GM19193 (cell line): Measurements from ENCODE around the gene EIF3L.

Experiments used
- POLR2A ChIP-seq: IDR thresholded peaks from 4 replicates; pipeline ENCODE4 v1.6.1; 2011; ENCODE audit not compliant: insufficient read depth, insufficient read length; ENCODE audit errors: extremely low read depth

EIF3L gene

GRCh38 chr22:37923927-37924326 is 74.7 kb downstream of the EIF3L start:
- TF ChIP-seq POLR2A = no peak

DNA sequence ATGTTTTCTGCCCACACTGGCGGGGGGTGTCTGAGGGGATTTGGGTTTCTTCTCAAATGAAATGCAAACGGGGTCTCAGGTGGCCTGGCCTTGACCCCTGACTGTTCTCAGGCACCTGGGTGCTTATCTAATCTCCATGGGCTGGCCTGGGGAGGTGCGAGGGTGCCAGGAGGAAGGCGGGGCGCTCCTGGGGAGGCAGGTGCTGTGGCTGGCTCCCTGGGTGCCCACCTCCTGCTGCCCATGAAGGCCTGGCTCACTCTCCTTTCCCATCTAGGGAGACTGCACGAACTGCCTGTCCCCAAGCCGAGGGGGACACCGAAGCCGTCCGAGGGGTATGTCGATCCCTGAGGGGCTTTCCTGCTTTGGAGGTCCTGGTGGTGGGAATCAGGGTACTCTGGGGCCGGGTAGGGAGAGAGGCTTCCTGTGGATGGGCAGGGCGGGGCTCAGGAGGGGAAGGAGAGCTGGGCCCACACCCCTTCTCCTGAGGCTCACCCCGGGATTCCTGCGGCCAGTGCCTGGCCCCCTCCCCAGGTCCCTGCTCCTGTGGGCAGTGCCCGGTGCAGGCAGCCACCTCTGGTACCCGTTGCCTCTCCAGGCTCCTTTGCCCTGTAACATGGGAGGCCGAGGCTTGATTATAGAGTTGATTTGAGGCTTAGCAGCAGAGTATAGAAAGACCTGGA is 75.3 kb downstream of the EIF3L start:
- TF ChIP-seq POLR2A = no peak

DNA sequence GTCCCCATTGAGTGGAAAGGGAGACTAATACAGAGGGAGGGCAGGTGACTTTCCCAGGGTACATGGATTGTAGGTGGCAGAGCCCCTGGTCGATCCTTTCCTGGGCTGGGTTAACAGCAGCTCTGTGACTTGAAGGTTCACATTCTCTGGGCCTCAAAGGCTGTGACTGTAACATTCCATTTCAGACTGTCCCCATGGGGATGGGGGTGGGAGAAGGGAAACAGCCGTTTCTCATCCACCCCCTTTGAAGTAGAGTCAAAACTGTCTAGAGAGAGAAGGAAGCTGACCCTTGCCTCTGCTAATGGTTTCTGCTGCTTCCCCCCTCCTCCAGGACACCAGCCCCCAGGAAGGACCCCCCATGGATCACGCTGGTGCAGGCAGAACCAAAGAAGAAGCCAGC is 76.1 kb downstream of the EIF3L start:
- TF ChIP-seq POLR2A = no peak

- TF ChIP-seq POLR2A = no peak
Measured at GRCh38 chr22:37925767-37926166, 76.5 kb downstream of the EIF3L start.

DNA sequence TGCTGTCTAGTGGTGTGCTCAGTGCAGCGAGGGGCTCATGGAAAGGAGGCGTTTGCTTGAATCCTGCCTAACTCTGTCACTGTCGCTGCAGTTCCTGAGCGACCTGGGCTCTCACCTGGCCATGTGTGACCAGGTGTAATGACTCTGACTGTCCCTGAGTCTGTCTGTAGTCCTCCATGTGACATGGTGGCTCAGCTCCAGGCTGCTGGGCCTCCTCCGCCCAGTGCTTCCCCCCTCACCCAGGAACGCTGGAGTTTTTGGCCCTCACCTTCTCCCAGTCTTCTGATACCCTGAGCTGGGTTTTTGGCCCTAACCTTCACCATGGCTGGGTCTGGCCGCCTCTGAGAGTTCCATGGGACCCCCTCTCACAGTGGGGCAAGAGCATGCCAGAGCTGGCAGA is 77.1 kb downstream of the EIF3L start:
- no peak for TF ChIP-seq POLR2A

DNA sequence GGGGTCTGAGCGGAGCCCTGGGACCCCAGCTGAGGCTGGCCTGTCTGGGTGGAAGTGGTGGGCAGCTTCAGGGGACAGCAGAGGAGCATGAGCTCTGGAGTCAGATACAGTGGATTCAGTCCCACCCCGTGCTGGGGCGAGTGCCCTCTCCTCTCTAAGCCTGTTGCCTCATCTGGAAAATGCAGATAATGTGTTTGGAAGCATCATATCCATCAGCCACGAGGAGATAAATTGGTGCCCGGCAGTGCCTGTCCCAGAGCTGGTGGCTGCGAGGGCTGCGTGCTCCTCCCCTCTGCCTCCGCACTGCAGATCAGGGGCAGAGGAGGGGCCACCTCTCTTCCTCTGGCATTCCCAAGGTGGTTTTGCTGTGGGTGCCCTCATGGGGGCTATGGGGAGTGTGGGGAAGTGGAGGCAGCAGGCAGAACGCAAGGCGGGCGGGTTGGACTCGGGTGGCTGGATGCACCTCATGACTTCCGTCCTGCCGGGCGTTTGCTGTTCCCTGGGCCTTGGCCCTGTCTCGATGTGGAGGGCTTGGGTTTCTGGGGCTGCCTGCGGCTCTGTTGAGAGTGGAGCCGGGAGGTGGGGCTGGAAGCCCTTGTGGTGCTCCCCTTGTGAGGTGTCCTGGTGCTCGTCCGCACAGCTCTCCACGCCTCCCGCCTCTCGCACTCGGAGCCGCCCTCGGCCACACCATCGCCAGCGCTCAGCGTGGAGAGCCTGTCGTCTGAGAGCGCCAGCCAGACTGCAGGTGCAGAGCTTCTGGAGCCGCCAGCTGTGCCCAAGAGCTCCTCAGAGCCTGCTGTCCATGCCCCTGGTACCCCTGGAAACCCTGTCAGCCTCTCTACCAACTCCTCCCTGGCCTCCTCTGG is 77.8 kb downstream of the EIF3L start:
- no peak for TF ChIP-seq POLR2A

GRCh38 chr22:37927637-37927936 is 78.4 kb downstream of the EIF3L start:
- TF ChIP-seq POLR2A = no peak

DNA sequence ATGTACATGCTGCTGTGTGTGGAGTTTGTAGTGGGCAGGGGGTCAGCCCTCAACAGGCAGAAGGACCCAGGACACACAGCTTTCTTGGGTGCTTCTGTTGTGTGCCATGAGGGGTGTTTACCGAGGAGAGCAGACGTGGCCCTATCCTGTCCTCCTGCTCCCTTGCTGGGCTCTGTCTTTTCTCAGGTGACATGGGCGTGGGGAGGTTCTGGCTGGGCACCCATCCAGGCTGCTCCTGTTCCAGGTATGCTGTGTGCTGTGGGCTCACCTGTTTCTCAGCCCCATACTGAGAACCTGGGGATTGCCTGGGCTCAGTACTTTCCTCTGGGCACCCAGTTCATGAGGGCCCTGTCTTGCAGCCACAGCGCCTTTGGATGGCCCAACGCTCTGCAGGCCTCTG is 80.2 kb downstream of the EIF3L start:
- TF ChIP-seq POLR2A = no peak

- TF ChIP-seq POLR2A = no peak
Measured at GRCh38 chr22:37930270-37930951, 81.2 kb downstream of the EIF3L start.

GRCh38 chr22:37930952-37931440 is 81.8 kb downstream of the EIF3L start:
- TF ChIP-seq POLR2A = no peak

- no peak for TF ChIP-seq POLR2A
Measured at GRCh38 chr22:37931893-37932389, 82.7 kb downstream of the EIF3L start.

GRCh38 chr22:37932401-37932800 is 83.2 kb downstream of the EIF3L start:
- TF ChIP-seq POLR2A = no peak

DNA sequence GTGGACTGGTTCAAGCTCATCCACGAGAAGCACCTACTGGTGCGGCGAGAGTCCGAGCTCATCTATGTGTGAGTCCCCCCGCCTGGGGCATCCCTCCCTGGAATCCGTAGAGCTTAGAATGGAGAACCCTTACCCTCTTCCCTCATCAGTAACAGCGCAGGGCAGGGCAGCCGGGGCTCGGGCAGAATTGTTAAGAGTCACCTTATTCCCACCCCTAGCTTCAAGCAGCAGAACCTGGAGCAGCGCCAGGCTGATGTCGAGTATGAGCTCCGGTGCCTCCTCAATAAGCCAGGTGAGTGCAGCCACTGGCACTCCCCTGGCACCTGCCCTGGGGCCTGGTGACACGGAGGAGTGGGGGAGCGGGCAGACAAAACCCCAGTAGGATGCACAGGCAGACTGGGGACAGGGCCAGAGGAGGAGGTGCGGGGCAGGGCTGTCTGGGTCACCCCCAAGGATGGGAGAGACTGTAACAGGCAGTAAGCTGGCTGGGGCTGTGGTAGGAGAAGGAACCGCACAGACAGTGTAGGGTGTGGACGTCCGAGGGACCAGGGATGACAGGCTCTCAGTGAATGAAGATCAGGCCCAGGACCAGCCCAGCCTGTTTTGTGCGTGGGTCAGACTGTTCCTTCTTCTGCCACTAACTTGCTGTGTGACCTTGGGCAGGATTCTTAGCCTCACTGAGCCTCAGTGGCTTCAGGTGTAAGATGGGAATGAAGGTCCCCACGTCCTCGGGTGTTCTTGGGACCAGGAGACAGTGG is 83.8 kb downstream of the EIF3L start:
- no peak for TF ChIP-seq POLR2A

DNA sequence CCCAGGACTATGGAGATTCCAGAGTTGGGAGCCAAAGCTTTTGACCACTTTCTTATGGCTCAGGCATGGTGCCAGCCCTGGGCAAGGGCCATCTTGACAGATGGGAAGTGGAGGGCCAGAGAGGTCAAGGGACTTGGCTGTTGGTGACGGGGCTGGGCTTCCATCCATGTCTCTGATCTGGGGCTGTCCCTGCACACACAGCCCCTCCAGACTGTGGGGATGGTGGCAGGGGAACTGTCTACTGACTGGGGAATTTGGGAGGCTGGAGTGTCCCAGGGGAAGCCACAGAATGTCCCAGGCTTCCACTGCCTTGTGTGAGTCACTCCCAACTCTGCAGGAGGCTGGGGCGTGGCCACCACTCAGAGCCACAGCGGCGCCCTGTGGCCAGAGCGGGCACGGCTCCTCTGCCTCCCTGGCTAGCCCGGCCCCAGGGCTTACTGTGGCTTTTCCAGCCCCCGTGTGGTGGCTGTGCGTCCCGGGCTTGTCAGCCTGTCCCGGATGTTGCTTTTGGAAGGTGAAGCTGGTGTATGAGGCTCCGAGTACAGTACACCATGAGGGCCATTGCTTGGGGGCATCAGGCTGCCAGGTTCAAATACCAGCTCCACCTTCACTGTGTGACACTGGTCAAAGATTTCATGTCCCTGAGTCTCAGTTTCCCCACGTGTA is 84.6 kb downstream of the EIF3L start:
- no peak for TF ChIP-seq POLR2A
